ENCODE measurements around the gene CERS6. TPM values are rescaled to one million over a fixed set of nuclear protein-coding genes. Genes with fewer than 3 reads are reported as not detected.

CERS6 gene
- total and polyA plus RNA-seq, 2 donors, result 9.3 to 45.2 TPM

DNA sequence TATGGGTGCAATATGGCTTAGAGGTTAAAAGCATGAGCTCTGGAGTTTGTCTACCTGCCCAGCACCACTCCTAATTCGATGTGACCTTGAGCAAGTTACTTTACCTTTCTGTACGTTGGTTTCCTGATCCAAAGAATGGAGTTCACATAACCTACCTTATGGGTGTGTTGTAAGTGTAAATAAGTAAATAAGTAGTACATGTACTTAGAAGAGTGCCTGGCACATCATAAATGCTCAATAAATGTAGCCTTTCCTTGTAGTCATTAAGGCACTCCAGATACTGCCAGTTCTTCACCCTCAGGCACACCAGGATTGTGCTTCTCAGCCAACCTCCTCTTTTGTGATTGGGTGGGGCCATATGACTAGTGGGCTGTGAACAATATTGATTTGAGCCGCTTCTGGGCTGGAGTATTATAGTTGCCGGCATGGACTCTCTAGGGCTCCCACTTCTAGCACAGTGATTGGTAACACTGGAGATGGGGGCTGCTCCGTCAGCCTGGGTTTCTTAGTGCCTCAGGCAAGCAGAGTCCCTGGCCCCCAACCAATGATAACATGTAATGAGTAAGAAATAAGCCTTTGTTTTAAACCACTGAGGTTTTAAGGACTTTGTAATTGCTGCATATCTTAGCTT is 244.7 kb downstream of the CERS6 start:
- Histone ChIP-seq H3K36me3 (ENCODE audit: insufficient read depth) (no peaks in the 10 kb centered on the region), H3K4me1 (ENCODE audit: insufficient read depth) (no peaks in the 10 kb centered on the region), H3K27ac (ENCODE audit: low read depth) (no peak overlapping the region), H3K4me3 (ENCODE audit: low read depth, low read length) (no peak overlapping the region)
- DNase-seq (ENCODE audit: extremely low spot score), result no peak
- 93% methylated on average over 5 of the region's 5 CpGs for whole genome bisulfite sequencing

DNA sequence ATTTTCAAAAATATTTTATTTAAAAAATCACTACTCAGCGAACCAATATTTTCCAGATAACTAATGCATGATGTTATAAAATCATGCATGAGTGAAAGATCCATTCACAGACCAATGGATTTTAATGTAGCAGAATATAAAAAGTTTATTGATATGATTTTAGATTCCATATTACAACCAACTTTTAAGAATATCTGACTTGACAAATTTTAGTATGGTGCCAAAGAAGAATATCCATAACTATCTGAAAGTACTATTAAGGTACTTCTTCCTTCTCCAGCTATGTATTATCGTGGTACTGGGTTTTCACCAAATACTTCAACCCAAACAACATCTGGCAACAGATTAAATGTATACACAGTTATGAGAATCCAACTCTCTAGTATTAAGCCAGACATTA is 246.5 kb downstream of the CERS6 start:
- 96% methylated on average over 2 of the region's 2 CpGs for WGBS
- Histone ChIP-seq H3K4me3 (ENCODE audit: low read depth, low read length) (no peak overlapping the region), H3K36me3 (ENCODE audit: insufficient read depth) (no peaks in the 10 kb centered on the region), H3K4me1 (ENCODE audit: insufficient read depth) (no peaks in the 10 kb centered on the region), H3K27ac (ENCODE audit: low read depth) (no peak overlapping the region)
- DNase-seq (ENCODE audit: extremely low spot score), result no peak

DNA sequence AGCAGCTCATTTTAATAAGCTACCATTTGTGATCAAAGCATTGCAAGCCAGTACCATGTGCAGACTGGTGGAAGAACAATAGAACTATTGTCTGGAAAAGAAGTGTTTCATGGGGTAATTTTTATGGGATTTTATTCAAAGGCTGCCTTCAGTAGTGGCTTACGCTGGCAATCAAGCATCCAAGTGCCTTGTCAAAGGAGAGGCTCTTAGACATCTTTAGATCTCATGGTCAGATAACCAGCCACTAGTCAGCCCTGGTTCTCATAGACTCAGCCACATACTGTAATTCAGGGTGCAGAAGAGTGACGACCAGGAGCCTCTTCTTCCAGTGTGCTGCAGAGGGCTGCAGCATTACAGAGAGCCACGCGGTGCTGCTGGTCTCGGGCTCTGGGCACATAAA is 247.9 kb downstream of the CERS6 start:
- 93% methylated on average over 5 of the region's 5 CpGs for WGBS
- DNase-seq (ENCODE audit: extremely low spot score), result no peak
- no peak overlapping the region for H3K4me3 ChIP-seq (ENCODE audit: low read depth, low read length)
- H3K36me3 ChIP-seq (ENCODE audit: insufficient read depth), result no peaks in the 10 kb centered on the region
- no peaks in the 10 kb centered on the region for H3K4me1 ChIP-seq (ENCODE audit: insufficient read depth)
- no peak overlapping the region for H3K27ac ChIP-seq (ENCODE audit: low read depth)

DNA sequence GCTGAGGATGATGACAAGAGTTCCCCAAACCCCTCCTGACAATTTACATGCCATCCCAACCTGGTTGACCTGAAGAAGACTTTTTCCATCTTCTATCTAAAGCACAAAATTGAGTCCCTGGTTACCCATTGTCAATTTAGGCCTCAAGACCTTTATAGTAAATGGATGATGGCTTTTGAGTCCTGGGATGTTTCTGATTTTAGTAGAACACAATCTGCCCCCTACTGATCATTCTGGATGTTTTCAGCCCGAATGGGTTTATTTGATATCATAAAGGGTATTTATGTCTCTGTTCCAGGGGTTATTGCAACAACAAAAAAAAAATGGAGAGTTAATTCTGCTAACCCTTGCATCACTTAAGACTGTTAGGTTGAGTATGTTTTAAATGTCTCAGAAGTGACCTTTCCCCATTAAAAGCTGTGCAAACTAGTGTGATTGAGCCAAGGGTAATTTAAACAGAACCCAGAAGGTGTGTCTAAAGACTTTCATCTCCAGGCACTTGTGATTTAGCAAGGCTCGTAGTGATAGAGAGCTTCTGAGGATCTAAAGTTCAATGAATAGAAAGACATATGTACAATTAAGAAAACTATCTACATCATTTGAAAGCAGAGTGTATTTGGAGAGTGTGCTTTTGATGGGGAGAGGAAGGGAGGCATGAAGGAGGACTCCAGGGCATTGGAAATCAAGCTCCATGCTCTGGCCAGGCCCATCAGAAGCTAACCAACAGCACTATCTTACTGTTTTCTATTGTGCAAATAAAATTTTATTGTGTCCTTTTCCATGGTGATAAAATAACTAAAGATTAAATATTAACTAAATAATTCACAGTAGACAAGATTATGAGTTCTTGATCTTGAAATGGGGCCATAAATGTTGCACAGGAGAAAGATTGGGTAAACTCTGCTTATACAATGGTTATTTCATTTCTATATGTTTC is 249.7 kb downstream of the CERS6 start:
- 70% methylated on average over 2 of the region's 2 CpGs for WGBS
- H3K36me3 ChIP-seq (ENCODE audit: insufficient read depth), result no peaks in the 10 kb centered on the region
- no peak for DNase-seq (ENCODE audit: extremely low spot score)
- no peaks in the 10 kb centered on the region for H3K4me1 ChIP-seq (ENCODE audit: insufficient read depth)
- H3K27ac ChIP-seq (ENCODE audit: low read depth), result no peak overlapping the region
- no peak overlapping the region for H3K4me3 ChIP-seq (ENCODE audit: low read depth, low read length)

DNA sequence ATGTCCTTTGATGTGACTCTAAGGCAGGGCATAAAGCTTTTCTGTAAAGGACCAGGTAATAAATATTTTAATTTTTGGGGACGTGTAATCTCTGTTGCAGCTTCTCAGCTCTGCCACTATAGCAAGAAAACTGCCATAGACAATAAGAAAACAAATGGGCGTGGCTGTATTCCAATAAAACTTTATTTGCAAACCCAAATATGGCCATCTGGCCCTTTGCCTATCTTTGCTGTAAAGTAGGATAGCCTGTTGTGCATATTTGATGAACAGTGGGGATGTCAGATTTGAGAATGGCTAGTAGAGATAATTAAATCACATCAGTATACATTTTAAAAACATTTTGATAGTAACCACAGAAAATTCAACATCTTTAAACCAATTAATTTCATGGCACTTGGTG is 250.7 kb downstream of the CERS6 start:
- no peak overlapping the region for H3K4me3 ChIP-seq (ENCODE audit: low read depth, low read length)
- no peak for DNase-seq (ENCODE audit: extremely low spot score)
- WGBS, result 90% methylated on average over 2 of the region's 2 CpGs
- H3K4me1 ChIP-seq (ENCODE audit: insufficient read depth), result no peaks in the 10 kb centered on the region
- no peaks in the 10 kb centered on the region for H3K36me3 ChIP-seq (ENCODE audit: insufficient read depth)
- no peak overlapping the region for H3K27ac ChIP-seq (ENCODE audit: low read depth)

DNA sequence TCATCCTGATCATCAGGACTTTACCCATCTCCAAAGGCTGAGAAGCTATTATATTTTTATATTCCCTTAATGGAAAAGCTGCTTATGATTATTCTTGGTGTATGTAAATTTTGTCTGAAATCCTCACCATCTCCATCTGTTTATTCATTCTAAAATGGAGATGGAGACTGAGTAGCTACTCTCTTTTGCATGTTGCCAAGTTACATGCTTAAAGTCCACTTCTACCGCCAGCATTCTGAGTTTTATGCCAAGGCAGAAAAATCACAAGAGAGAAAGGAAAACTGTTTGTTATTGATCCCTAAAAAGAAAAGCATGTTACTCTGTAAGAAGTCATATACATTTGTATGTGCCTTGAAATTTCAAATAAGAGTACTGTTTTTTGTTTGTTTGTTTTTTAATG is 252.0 kb downstream of the CERS6 start:
- Histone ChIP-seq H3K4me1 (ENCODE audit: insufficient read depth) (no peaks in the 10 kb centered on the region), H3K4me3 (ENCODE audit: low read depth, low read length) (no peak overlapping the region), H3K27ac (ENCODE audit: low read depth) (no peak overlapping the region), H3K36me3 (ENCODE audit: insufficient read depth) (no peaks in the 10 kb centered on the region)
- 65% methylated on average over 1 of the region's 1 CpG for WGBS
- no peak for DNase-seq (ENCODE audit: extremely low spot score)

DNA sequence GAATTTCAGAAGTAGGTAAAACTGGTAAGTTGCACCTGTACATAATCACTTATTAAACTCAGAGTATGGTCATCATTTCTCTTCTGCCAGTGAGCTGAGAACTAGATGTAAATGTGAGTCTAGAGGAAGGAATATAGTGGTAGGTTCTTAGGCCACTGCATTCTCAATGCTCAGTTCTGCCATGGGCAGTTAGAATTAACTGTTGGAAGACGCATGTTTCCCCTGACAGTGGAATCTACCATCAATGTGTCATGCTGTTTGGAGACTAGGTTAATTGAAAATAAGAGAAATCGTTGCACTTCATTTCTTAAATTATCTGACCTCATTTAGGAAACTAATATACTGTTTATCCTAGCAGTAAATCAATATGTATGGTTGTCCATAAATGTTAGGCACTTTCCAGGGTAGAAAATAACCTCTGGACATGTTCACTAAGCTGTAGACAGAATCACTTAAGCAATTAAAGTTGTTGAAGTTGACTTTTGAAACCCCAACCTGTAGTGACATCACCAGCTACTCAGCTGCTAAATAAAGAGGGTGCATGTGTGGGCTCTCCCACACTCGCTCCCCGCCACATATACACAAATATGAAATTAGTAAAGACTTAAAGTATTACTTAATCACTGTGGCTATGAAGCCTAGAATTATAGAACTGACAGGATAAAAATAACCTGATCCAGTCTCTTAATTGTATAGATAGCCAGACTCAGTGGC is 254.8 kb downstream of the CERS6 start:
- Histone ChIP-seq H3K4me1 (ENCODE audit: insufficient read depth) (no peaks in the 10 kb centered on the region), H3K36me3 (ENCODE audit: insufficient read depth) (no peaks in the 10 kb centered on the region), H3K4me3 (ENCODE audit: low read depth, low read length) (no peak overlapping the region), H3K27ac (ENCODE audit: low read depth) (no peak overlapping the region)
- no peak for DNase-seq (ENCODE audit: extremely low spot score)
- WGBS, result 93% methylated on average over 4 of the region's 4 CpGs

DNA sequence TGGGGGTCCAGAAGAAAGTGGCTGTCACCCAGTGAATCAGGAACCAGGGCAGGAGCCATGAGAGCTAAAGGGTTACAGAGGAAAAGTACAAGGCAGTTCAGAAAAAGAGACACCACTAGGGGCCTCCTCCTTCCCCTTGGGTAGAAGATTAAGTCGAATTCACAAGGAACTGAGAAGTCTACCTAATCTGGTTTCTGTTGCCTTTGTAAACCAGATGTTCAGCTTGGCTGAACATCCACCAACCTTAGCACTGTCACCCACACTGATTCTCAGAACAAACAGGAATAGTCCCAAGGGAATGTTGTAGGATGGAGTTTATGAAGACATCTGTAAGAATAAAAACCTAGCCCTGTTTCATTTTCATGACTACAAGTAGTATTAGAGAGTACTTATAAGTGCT is 256.0 kb downstream of the CERS6 start:
- Histone ChIP-seq H3K36me3 (ENCODE audit: insufficient read depth) (no peaks in the 10 kb centered on the region), H3K4me1 (ENCODE audit: insufficient read depth) (no peaks in the 10 kb centered on the region), H3K27ac (ENCODE audit: low read depth) (no peak overlapping the region), H3K4me3 (ENCODE audit: low read depth, low read length) (no peak overlapping the region)
- no peak for DNase-seq (ENCODE audit: extremely low spot score)
- 64% methylated on average over 1 of the region's 1 CpG for WGBS

DNA sequence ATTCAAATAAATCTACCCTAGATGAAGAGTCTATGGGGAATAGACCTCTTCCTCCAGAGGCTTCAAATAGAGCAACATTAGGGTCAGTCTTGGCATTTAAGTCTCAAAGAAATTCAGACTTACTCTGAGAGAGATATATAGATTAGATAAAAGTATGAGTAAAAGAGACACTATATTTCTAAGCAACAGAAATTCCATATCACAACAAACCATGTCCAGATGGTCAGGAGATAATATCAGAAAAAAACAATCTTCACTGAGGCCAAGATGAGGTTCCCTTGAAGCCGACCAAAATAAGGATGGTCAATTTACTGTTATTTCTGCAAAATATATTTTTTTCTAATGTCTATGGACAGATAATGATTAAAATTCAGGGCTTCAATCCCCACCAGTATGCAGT is 257.3 kb downstream of the CERS6 start:
- no peak for DNase-seq (ENCODE audit: extremely low spot score)
- Histone ChIP-seq H3K27ac (ENCODE audit: low read depth) (no peak overlapping the region), H3K4me3 (ENCODE audit: low read depth, low read length) (no peak overlapping the region), H3K36me3 (ENCODE audit: insufficient read depth) (no peaks in the 10 kb centered on the region), H3K4me1 (ENCODE audit: insufficient read depth) (no peaks in the 10 kb centered on the region)
- 86% methylated on average over 1 of the region's 1 CpG for WGBS

DNA sequence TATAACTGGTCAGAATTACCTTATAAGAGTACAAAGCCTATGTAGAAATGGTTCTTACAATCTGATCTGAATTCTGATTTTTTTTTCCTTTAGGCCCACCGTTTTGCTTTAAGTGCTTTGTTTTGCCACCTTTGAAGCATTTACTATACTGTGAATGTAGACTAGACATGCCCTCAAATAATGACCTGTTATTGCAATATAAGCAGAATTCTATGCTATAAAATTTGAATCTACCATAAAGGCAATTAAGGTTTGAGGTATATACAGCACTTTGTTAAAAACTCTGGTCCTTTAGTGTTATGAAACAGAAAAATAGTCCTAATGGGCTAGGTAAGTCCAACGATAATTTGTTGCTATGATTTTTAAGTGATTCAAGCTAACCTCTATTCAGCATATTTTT is 259.8 kb downstream of the CERS6 start:
- no peak overlapping the region for H3K27ac ChIP-seq (ENCODE audit: low read depth)
- H3K4me3 ChIP-seq (ENCODE audit: low read depth, low read length), result no peak overlapping the region
- H3K36me3 ChIP-seq (ENCODE audit: insufficient read depth), result peaks cover 2% of the 10 kb centered on the region
- no peaks in the 10 kb centered on the region for H3K4me1 ChIP-seq (ENCODE audit: insufficient read depth)
- 93% methylated on average over 2 of the region's 2 CpGs for WGBS
- no peak for DNase-seq (ENCODE audit: extremely low spot score)

DNA sequence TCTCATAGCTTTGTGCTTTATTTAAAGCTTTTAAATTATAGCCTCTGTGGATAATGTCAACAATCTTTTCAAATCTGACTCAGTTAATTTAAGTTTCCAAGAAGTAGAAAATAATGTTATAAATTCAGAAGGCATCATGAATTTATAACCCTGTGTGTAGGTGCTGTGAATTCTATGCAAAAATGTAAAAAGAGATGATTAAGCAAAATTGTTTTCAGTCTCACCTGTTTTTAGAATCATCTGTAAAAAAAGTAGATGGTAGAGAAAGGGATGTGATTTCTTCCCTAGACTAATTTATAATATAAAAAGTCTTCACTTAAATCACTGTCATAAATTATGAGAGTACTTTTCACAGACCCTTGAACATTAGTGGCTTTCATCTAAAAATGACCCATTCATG is 260.8 kb downstream of the CERS6 start:
- no peak overlapping the region for H3K27ac ChIP-seq (ENCODE audit: low read depth)
- H3K4me3 ChIP-seq (ENCODE audit: low read depth, low read length), result no peak overlapping the region
- no peaks in the 10 kb centered on the region for H3K4me1 ChIP-seq (ENCODE audit: insufficient read depth)
- H3K36me3 ChIP-seq (ENCODE audit: insufficient read depth), result peaks cover 2% of the 10 kb centered on the region
- no peak for DNase-seq (ENCODE audit: extremely low spot score)

DNA sequence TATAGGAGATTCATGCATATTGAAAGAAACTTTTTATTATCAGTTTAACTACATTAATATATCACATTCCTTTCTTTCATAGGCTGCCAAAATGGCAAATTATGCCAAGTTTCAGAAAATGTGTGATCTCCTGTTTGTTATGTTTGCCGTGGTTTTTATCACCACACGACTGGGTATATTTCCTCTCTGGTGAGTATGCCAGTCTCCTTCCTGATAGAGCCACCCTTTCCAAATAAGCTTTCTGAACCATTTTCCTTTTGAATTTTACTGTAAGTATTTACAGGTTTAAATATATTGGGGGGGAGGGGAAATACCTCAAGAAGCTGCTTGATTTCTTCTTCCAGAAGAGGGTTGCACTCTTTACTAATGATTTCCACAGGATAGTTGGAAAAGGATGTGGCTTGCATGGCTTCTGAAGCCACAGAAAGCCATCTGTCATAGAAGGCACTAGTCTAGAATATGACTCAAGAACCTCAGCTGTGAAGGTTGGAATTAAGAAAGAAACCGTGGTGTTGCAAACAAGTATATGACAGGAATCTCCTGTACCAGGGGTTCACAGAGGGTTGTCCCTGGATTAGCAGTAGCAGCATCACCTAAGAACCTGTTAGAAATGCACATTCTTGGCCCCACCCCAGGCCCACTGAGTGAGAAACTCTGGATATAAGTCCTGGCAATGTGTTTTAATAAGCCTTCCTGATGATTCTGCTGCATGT is 261.9 kb downstream of the CERS6 start:
- H3K4me1 ChIP-seq (ENCODE audit: insufficient read depth), result no peaks in the 10 kb centered on the region
- H3K27ac ChIP-seq (ENCODE audit: low read depth), result no peak overlapping the region
- no peak for DNase-seq (ENCODE audit: extremely low spot score)
- H3K36me3 ChIP-seq (ENCODE audit: insufficient read depth), result peaks cover 2% of the 10 kb centered on the region
- WGBS, result 81% methylated on average over 3 of the region's 3 CpGs
- no peak overlapping the region for H3K4me3 ChIP-seq (ENCODE audit: low read depth, low read length)

DNA sequence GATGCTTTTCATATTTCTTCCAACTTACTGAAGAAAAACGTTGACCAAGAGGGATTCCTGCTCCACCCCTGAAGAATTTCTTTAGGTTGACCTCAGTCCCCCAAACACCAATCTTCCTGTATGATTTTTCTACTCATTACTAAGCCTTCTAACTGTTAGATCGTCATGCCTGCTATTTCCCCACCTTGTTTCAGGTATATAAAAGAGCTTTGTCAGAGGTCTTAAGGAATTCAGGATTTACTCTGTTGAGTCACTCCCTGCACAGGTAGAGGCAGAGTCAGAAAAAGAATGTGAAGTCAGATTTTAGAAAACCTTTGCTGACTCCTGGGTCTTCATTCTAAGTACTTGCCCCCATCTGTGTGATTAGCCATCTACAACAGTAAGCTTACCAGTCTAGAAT is 262.6 kb downstream of the CERS6 start:
- no peak overlapping the region for H3K4me3 ChIP-seq (ENCODE audit: low read depth, low read length)
- H3K4me1 ChIP-seq (ENCODE audit: insufficient read depth), result no peaks in the 10 kb centered on the region
- H3K27ac ChIP-seq (ENCODE audit: low read depth), result no peak overlapping the region
- WGBS, result 73% methylated on average over 2 of the region's 2 CpGs
- no peak for DNase-seq (ENCODE audit: extremely low spot score)
- peaks cover 2% of the 10 kb centered on the region for H3K36me3 ChIP-seq (ENCODE audit: insufficient read depth)

Data from urinary bladder (tissue), 4 donors.